HG03095 (cell line): ENCODE measurements around the gene AGMO.

Experiments
- ATAC-seq: cut with Tn5 transposase; IDR thresholded peaks from one replicate; pipeline ENCODE4 v1.9.1; 2021; ENCODE audit warnings: moderate library complexity; ENCODE audit not compliant: unreplicated experiment

Gene AGMO

DNA sequence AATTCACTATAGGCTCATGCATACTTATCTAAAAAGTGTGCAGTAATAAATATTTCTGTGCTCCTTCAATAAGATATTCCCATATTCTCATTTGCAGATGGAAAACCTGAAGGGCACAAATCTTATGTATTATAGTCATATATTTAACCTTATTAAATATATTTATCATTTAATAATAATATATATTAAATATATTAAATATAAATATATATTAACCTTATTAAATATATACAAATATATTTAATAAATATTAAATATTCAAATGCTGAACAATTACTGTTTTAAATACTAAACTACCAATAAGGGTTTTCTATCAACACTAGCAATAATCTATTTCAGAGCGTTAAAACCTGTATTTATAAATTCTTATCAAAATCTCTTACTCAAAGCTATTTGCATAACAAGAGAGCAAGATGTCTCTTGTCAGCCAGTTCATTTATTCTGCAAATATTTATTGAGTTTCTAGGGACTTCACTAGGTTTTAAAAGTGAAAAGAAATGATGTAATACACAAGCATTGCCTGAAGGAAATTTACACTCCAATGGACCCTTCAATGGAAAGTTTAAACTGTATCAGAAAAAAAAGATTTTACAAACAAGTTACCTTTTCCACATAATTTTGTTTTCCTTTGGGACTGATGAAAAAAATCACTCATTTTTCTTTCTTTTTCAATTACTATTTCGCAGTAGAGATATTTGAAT is 159.2 kb downstream of the AGMO start:
- ATAC-seq: no peak

DNA sequence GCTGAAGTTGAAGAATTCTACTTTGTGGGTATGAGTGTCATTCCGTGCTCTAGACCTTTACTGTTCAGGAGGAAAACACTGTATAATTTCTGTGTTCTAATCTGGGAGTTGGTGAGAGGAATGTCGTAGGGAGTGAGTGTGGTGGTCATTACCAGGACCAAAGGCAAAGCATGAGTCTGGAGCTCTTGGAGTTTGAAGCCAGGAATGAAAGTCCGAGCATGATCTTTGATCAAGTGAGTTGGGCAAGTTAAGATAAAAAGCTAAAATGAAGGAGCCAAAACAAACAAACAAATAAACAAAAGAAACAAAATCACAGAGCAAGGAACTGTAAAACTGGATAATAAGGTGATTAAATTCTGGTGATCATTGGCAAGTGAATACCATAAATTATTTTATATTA is 161.4 kb downstream of the AGMO start:
- no peak for ATAC-seq

DNA sequence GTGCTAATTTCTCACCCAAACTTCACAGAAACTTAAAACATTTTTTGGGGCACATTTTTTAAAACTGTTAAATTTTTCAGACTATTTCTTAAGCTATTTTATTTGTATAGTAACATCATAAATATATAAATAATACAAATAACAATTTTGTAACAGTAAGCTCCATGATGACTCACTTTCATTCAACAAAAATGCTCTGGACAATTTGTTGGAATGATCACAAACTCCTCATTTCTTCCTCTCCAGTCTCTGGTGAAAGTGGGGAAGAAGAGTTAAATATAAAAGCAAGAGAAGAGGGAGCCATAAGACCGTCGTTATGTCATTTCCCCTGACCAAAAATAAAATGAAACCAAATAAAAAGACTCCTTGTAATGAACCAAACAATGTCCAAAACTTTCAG is 162.4 kb downstream of the AGMO start:
- no peak for ATAC-seq

DNA sequence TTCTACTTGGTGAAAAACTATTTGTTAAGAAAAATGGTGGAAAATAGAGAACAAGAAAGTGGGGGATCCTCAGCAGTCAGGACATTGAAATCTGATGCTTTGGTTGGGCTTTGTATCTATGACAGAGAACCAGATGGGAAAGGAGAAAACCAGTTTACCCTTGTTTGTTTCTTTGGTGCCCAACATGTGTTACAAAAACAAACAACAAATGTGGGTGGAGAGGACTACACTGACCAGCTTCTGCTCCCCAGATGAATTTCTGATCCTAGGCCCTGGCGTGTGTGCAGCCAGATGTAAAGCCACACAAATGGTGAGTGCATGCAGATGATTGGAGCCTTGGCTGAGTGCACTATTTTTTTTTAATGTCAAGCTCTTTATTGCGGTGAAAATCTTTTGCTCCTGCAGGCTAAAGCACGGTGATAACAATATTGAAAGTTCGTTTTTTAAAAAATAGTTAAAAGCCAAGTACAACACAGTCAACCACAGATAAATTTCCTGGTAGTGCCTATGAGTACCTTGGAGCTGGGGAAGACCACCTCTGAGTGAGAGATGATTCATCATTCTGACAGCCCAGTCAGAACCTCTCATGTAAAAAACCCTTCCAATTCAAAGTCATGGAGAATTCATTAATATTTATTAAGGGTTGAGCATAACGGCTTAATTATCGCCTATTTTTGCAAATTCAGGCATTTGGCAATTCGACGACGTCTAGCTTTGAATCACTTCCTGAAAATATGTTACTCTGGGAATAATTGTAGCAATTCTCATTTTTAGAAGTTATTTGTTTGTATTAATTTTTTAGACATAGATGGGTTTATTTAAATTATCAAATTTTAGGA is 163.7 kb downstream of the AGMO start:
- no peak for ATAC-seq

DNA sequence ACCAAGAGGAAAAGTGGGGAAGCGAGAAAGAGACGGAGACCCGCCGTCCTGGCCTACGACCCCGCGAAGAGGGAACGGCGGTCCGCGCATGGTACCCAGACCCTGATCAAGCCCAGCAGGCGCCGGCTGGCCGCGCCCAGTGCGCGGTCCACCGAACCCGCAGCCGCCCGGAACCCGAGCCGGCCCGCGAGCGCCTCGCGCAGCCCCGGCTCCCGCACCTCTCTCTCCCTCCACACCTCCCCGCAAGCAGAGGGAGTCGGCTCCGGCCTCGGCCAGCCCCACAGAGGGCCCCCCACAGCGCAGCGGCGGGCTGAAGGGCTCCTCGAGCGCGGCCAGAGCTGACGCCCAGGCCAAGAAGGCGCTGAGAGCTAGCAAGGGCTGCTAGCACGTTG is 164.7 kb downstream of the AGMO start:
- ATAC-seq: no peak

DNA sequence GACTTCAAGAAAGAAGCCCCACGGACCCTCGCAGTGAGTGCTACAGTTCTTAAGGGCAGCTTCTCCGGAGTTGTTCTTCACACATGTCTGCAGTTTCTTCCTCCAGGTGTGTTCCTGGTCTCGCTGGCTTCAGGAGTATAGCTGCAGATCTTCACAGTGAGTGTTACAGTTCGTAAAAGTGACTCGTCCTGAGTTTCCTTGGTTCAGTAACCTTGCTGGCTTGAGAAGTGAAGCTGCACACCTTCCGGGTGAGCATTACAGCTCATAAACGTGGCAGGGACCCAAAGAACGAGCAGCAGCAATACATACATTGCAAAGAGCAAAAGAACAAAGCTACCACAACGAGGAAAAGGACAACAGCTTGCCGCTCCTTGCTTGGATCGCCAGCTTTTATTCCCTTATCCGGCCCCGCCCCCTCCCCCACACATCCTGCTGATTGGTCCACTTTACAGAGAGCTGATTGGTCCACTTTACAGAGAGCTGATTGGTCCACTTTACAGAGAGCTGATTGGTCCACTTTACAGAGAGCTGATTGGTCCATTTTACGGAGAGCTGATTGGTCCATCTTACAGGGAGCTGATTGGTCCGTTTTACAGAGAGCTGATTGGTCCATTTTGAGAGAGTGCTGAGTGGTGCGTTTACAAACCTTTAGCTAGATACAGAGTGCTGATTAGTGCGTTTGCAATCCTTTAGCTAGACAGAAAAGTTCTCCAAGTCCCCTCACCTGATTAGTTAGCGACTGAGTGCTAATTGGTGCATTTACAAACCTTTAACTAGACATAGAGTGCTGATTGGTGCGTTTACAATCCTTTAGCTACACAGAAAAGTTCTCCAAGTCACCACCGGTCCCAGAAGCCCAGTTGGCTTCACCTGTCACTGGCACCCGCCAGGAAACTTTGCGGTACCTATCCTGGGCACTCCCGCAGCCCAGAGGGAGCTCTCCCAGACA is 165.3 kb downstream of the AGMO start:
- ATAC-seq: no peak

DNA sequence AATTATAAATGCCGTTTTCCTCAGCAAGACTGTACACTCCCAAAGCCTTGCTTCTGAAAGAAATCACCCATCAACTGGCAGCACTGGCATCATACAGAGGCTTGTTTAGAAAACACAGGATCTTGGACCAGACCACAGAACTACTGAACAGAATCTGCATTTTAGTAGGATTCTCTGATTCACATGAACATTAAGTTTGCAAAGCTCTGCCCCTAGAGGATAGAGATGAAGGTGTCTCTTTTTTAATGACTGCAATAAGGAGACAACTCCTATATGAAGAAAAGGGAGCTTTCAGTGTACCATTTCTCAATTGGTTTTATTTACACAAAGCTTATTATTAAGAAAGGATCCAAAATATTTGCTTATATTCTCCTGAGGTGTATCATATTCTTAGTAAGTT is 172.7 kb downstream of the AGMO start:
- no peak for ATAC-seq

DNA sequence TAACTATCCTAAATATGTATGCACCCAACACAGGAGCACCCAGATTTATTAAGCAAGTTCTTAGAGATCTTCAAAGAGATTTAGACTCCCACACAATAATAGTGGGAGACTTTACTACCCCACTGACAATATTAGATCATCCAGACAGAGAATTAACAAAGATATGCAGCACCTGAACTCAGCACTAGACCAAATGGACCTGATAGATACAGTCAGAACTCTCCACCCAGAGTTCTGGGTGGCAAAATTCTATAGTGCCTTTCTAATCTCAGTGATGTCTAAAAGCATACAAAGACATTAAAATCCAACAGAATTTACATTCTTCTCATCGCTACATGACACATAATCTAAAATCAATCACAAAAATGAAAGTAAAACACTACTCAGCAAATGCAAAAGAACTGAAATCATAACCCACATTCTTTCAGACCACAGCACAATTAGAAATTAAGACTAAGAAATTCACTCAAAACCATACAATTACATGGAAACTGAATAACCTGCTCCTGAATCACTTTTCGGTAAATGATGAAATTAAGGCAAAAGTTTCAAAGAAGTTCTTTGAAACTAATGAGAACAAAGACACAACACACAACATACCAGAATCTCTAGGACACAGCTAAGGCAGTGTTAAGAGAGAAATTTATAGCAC is 183.2 kb downstream of the AGMO start:
- no peak for ATAC-seq

DNA sequence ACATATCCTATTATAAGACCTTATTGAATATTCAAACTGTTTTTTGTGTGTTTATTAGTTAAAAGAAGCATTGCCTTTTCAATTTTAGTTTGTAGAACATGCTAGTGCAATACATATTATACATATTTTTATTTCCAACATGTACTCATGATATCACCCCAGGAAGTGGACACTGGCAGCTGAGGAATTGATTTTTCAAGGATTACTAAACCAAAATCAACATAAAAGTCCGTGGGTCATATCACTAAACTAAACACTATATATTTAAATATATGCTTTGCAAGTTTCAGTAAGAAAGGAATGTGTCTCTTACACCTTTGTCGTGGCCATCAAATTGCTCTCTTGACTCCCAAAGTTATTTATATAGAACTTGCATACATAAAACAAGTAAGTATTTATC is 185.2 kb downstream of the AGMO start:
- no peak for ATAC-seq

DNA sequence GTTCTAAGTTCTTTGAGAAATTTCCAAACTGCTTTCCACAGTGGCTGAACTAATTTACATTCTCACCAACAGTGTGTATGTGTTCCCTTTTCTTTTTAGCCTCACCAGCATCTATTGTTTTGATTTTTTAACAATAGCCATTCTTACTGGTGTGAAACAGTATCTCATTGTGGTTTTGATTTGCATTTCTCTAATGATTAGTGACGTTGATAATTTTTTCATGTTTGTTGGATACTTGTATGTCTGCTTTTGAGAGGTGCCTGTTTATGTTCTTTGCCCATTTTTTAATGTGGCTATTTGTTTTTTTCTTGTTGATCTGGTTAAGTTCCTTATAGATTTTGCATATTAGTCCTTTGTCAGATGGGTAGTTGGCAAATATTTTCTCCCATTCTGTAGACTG is 191.4 kb downstream of the AGMO start:
- ATAC-seq: no peak

DNA sequence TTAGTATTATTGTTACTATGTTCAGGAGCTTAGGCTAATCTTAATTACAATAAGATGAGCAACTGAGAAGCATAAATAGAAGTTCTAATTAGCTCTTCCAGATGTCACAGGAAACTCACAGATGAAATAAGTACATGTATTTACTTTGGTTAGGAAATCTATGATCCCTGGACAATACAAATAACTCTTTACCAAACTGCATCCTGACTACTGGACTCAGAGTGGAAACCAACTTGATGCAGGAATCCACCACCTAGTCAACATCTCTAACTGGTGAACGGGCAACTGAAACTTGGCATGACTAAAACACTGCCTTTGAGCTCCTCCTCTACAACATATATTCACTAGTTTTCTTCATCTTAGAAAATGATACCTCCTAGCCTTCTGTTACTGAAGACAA is 193.2 kb downstream of the AGMO start:
- no peak for ATAC-seq

DNA sequence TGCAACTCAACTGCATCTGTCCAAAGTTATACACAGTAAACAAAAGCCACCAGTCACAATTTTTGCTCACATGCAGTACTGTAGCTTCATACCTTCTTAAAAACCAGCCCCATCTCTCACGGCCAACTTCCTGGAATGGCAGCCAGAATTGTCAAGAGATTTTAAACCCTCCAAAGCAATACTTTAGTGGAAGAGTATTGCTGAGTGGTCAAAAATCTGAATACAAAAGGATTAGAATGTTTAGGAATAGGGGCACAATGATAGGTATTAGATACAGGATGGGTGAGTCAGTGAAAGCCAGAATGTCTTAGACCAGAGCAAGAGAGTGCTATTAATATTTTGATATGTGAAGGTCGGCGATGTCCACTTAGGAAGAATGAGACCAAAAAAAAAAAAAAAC is 193.9 kb downstream of the AGMO start:
- no peak for ATAC-seq

DNA sequence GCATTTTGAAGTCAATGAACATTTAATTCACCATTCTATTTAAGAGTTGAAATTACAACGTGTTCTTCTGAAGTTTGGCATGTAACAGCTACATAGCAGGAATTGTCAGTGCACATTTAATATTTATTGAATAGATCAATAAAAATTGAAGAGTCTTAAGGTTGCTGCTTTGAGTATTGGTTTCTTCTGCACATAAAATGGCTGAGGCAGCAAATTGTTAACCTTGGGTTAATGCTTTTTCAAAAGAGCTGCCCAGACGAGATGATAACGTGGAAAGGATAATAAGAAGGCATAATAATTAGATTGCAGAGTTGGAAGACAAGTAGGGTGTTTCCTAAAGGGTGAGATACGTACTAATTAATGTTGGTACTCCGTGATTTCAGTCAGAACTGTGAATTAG is 203.7 kb downstream of the AGMO start:
- ATAC-seq: no peak

DNA sequence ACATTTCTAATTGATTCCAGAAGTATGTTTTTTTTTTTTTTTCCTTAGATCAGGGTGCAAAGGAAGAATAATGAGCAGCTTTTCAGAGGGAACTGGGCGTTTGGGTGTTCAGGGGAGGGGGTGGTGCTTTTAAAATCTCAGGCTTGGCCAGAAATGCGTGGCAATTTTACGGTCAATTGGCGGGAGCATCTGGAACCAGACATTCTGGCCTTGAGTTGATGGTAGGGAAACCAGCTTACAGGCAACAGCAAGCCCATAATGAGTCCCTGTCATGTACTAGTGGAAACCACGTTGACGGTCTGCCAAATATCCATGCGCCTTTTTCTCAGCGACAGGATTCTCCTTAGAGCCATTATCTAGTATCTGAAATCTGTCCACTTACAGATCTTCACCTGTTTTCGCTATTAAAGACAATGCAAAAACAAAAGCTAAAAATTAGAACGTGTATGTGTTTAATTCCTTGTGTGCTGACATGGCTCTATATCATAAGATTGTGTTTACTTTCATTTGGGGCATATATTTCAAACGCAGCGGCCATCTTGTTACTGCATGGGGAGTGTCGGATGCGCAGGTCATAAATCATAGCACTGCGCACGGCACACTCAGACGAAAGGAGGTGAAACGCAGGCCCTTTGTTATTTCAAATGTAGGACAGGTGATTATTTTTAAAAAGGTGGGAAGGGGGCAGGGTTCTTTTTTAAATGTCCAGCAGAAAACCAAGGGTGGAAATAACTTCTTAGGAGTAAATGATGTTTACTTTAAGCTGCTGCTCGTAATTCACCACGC is 209.2 kb downstream of the AGMO start:
- no peak for ATAC-seq

DNA sequence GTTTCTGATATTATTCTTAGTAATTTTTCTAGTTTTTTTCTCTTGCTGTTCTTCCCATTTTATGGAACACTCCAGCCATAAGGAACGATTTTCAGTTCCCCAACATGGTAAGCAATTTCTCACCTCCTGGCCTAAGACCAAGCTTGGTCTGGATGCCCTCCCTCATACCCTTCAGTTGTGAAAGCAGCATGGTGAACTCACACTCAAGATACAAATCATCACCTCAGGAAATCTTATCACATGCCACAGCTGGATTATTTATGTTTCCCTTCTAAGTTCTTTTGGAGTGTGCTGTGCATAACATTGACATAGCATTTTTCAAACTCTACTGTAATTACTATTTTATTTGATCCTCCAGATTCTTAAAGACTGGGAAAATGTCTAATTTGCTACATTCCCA is 216.6 kb downstream of the AGMO start:
- ATAC-seq: no peak

DNA sequence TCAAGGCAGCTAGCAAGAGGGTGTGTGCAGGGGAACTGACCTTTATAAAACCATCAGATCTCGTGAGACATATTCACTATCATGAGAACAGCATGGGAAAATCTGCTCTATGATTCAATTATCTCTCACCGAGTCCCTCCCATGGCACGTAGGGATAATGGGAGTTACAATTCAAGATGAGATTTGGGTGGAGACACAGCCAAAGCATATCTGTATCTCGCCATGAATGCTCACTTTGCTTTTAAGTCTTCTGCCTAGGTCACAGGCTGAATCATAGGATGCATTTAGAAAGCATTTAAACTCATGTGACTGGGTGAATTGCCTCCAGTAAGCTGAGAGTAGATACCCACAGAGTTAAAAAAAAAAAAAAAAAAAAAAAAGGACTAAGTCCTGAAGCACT is 220.0 kb downstream of the AGMO start:
- ATAC-seq: no peak

DNA sequence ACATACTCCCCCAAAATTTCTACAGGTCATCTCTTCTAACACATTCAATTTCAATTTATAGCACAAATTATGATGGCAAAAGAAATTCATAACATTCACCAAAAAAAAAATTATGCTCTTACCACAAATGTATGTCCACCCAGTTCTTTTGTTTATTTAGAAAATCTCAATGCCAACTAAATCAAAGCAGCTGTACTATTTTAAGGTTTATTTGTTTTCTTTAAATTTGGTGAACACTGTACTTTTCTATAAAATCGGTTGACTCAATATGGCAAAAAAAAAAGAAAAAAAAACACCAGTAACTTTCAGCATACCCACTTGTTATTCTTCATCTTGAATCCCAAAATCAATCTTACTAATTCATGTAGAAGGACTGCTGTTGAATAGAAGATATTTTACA is 225.7 kb downstream of the AGMO start:
- ATAC-seq: no peak

DNA sequence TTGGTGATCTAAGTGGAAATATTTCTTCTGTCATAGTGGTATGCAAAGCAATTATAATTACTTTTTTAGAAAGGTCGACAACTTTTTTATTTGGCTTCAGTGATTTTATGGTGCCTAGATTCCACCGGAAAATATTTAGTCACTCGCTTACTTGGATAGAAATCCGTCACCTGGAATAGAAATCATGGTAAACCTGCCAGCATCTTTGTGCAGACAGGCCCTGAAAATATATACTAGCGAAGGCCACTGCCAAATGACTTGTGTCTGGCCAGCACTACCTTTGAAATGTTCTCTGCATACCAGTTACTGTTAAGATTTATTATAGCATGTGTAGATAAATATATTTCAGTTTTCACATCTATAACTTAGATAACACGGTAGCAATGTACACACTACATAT is 226.4 kb downstream of the AGMO start:
- ATAC-seq: no peak

DNA sequence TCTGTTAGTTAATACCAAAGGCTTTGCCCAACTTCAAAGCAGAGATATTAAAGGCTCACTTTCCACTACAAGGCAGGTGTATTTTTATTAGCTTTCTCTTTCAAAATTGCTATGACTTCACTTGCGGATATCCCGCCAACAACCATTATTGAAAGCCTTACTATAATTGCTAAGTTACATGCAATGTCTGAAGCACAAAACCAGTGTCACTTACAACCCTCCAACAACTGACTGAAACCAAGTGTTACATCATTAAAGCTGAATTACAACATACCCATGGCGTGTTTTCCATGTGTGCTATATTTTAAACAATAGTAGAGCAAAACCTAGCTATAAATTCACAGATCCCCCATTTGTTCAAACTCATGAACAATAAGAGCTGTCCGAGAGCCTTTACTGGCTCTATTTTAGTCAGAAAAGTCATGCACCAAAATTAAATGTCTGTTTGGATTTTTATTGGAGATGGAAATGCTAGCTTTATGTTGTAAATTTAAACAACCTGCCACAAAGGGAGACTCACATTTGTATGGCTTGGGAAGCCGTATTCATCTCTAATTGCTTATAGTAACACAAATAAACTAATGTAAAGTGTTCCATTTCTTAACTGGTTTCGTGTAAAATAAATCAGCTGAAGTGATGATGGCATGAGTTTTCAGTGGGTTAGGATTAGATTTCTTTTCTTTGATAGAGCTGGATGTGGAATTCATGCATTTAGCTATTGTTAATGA is 227.1 kb downstream of the AGMO start:
- no peak for ATAC-seq

DNA sequence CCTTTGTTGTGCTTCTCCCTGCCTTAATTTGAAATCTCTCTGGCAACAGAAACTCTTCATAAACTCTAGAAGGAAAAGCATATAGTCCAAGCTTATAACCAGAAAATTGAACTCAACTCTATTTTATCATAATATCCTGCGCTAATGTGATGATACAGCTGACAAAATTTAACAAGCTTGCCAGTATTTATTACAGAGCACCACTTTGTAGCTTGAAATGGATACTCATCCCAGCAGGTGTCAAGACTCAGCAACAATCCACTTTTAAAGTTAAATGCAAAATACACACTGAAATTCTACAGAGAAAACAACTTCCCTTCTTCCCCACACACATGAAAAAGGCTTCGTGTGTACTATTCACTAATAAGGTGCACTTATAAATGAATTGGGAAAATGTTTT is 228.9 kb downstream of the AGMO start:
- no peak for ATAC-seq
